ENCODE data around the gene GPR155. TPM values are rescaled to one million over a fixed set of nuclear protein-coding genes. Genes with fewer than 3 reads are reported as not detected.
"Not testable (repeated sequence)": the region's sequence is repeated elsewhere in the genome, so short reads cannot be mapped to it uniquely, and the experiment has no call there.

The GPR155 gene
- total and polyA plus RNA-seq, 2 donors: 7.3 to 17.3 TPM

DNA sequence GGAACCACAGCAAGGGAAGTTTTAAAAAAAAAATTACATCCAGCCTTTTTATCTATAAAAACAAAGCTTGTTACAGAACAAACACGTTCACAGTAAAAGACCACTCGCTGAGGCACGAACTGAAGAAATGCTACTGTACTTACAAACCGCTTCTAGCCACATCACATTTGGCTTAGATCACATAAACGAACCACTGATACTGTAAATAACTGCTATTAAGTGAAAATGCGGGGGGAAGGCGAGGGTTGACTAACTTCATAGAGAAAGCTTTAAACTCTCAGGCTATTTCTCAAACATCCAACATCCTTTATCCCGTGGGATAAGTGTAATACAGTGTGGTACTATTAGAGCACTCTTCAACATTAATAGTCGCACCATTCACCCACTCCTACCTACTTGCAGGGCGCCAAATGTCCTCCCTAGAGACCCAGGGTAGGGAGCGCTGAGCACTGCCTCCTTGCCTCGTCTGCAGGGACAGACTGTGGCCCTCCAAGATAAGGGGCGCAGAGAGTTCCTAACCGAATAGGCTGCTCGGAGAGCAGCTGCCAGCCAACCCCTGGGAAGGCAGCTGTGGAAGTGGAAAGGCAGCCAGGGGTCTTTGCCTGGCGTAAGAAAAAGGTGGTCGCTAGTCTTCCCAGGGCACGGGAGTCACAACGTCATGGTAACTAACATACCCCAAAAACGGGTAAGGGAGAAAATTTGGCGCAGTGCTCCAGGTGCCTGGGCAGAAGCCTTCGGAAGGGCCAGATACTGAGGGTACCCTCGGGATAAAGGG lies 854 bp downstream of the GPR155 start:
- no peak overlapping the region for H3K27ac ChIP-seq (ENCODE audit: low read depth)
- no peaks in the 10 kb centered on the region for H3K4me1 ChIP-seq (ENCODE audit: insufficient read depth)
- WGBS: 4% methylated on average over 23 of the region's 23 CpGs
- no peak for DNase-seq (ENCODE audit: extremely low spot score)
- H3K36me3 ChIP-seq (ENCODE audit: insufficient read depth): peaks cover 2% of the 10 kb centered on the region
- peak overlapping the region; percentile 76 for H3K4me3 ChIP-seq (ENCODE audit: low read depth, low read length)

DNA sequence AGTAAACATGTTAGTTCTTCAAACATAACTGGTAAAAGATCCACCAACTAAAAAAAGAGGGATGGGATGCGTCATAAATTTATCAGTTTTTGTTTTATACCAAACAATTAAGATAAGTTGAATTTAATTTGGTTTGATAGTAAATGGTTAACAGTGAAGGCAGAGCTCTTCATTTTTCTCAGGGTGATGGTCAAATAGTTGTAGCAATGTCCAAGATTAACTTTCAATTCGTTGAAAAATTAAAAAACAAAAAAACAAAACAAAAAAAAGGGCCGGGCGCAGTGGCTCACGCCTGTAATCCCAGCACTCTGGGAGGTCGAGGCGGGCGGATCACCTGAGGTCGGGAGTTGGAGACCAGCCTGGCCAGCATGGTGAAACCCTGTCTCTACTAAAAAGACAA lies 1.8 kb downstream of the GPR155 start:
- WGBS: 66% methylated on average over 9 of the region's 9 CpGs
- H3K36me3 ChIP-seq (ENCODE audit: insufficient read depth); H3K4me3 ChIP-seq (ENCODE audit: low read depth, low read length); H3K27ac ChIP-seq (ENCODE audit: low read depth); H3K4me1 ChIP-seq (ENCODE audit: insufficient read depth); DNase-seq (ENCODE audit: extremely low spot score): not testable (repeated sequence)

DNA sequence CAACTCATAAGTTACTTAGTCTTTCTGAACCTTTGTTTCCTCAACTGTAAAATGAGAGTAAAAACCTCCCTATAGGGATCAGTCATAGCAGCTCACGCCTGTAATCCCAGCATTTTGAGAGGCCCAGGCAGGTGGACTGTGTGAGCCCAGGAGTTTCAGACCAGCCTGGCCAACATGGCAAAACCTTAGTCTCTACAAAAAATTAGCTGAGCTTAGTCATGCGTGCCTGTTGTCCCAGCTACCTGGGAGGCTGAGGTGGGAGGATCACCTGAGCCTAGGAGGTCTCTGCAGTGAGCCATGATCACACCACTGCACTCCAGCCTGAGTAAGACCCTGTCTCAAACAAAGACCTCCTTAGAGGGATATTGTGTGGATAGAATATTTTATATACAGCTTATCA lies 2.3 kb downstream of the GPR155 start:
- peaks cover 2% of the 10 kb centered on the region for H3K36me3 ChIP-seq (ENCODE audit: insufficient read depth)
- H3K27ac ChIP-seq (ENCODE audit: low read depth): no peak overlapping the region
- H3K4me3 ChIP-seq (ENCODE audit: low read depth, low read length): no peak overlapping the region
- 76% methylated on average over 2 of the region's 2 CpGs for WGBS
- H3K4me1 ChIP-seq (ENCODE audit: insufficient read depth): no peaks in the 10 kb centered on the region
- no peak for DNase-seq (ENCODE audit: extremely low spot score)

DNA sequence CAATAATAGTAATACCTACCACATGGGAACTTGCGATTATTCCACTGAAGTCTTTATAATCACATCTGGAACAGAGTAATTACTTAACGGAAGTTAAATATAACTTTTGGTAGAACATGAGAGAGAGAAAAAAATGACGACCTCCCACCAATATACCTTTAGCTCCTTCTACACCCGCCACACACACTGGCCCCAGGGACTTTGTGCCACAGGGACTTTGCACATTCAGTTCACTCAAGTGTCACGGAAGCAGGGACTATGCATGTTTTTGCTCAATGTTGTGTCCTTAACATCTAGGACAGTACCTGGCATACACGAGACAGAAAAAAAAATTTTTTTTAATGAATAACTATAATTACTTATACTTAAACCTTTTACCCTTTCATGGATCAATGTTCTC lies 4.0 kb downstream of the GPR155 start:
- Histone ChIP-seq H3K27ac (ENCODE audit: low read depth) (no peak overlapping the region), H3K36me3 (ENCODE audit: insufficient read depth) (peaks cover 2% of the 10 kb centered on the region), H3K4me1 (ENCODE audit: insufficient read depth) (no peaks in the 10 kb centered on the region), H3K4me3 (ENCODE audit: low read depth, low read length) (no peak overlapping the region)
- no peak for DNase-seq (ENCODE audit: extremely low spot score)
- 97% methylated on average over 6 of the region's 6 CpGs for WGBS

DNA sequence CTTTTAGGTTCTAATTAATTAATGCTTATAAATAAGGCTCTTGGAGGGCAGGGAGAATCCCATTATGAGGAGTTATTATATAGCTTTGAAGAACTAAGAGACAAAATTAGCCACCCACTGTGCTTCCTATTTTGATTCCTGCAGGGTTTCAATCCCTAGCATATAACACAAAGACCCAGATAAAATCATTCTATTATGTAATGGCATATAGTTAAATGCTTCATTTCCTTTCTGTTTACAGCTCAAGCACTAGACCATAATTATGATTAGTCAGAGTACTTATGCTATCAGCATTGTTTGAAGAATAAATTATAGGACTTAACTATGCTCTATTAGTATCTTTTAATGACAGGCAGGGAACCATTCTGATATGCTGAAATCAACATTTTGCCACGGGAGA lies 9.1 kb downstream of the GPR155 start:
- Histone ChIP-seq H3K4me1 (ENCODE audit: insufficient read depth) (no peaks in the 10 kb centered on the region), H3K36me3 (ENCODE audit: insufficient read depth) (no peaks in the 10 kb centered on the region), H3K4me3 (ENCODE audit: low read depth, low read length) (no peak overlapping the region), H3K27ac (ENCODE audit: low read depth) (no peak overlapping the region)
- 86% methylated on average over 1 of the region's 1 CpG for WGBS
- DNase-seq (ENCODE audit: extremely low spot score): no peak

DNA sequence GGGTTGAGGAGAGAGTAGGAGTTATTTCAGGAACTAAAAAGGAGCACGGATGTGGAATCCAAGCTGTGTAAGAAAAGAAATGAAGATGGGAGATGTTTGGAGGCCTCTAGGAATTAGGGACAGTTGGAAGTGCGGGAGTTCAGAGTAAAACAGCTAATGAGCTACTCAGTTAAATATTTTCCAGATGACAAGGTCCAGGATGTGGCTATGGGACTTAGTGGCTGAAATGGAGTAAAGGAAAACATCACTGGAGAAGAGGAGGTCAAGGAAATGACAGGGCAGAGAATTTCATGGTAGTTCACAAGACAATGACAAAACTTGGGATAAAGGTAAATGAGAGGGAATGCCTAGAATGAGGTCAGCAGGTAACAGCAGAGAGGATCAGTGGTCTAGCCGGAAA lies 13.0 kb downstream of the GPR155 start:
- 74% methylated on average over 3 of the region's 3 CpGs for WGBS
- no peak overlapping the region for H3K27ac ChIP-seq (ENCODE audit: low read depth)
- H3K4me3 ChIP-seq (ENCODE audit: low read depth, low read length): no peak overlapping the region
- no peak for DNase-seq (ENCODE audit: extremely low spot score)
- no peaks in the 10 kb centered on the region for H3K36me3 ChIP-seq (ENCODE audit: insufficient read depth)
- H3K4me1 ChIP-seq (ENCODE audit: insufficient read depth): no peaks in the 10 kb centered on the region

DNA sequence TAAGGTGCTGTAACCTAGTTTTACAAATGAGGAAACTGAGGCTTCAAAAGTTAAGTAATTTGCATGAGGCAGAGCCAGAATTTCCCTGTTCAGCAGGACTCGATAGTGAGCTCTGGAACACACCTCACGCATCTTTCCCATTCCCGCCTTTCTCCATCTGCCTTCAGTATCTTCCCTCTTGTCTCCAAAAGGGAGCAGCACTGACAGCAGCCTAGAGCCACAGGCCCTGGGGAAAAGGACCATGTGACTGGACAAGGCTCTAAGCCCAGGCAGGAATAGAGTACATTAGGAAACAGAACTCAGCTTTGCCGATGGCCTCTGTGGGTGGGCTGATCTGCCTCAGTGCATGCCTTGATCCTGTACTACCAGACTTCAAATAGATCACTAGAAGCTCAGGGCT lies 21.5 kb downstream of the GPR155 start:
- DNase-seq (ENCODE audit: extremely low spot score): no peak
- Histone ChIP-seq H3K36me3 (ENCODE audit: insufficient read depth) (peaks cover 2% of the 10 kb centered on the region), H3K4me1 (ENCODE audit: insufficient read depth) (no peaks in the 10 kb centered on the region), H3K27ac (ENCODE audit: low read depth) (no peak overlapping the region), H3K4me3 (ENCODE audit: low read depth, low read length) (no peak overlapping the region)
- 77% methylated on average over 4 of the region's 4 CpGs for WGBS

DNA sequence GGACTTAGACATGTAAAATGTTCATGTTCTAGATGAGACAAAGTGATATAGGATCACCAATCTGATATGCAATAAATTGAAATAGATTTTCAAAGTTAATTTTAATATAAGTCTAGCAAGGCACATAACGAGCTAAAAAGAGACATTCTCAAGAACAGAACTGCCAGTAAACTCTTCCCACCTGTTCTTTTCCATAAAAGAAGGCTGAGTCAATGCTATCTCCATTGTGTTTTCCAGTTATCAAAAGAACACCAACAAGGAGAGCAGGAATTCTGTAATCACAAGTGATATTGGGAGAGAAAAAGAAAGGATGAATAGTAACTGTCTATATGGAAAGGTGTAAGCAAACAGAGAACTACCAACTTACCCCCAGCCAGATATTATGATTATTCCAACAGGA lies 25.6 kb downstream of the GPR155 start:
- Histone ChIP-seq H3K36me3 (ENCODE audit: insufficient read depth) (peaks cover 2% of the 10 kb centered on the region), H3K4me1 (ENCODE audit: insufficient read depth) (no peaks in the 10 kb centered on the region), H3K4me3 (ENCODE audit: low read depth, low read length) (no peak overlapping the region), H3K27ac (ENCODE audit: low read depth) (no peak overlapping the region)
- no peak for DNase-seq (ENCODE audit: extremely low spot score)
- 86% methylated on average over 1 of the region's 1 CpG for WGBS

DNA sequence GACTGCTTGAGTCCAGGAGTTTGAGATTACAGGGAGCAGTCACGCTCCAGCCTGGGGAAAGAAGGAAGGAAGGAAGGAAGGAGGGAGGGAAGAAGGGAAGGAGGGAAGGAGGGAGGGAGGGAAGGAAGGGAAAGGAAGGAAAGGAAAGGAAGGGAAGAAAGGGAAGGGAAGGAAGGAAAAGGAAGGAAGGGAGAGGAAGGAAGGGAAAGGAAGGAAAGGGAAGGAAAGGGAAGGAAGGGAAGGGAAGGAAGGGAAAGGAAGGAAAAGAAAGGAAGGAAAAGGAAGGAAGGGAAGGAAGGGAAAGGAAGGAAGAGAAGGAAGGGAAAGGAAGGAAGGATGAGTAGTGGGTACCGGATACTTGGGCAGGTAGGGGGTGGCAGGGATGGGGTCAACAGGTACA lies 32.3 kb downstream of the GPR155 start:
- Histone ChIP-seq H3K36me3 (ENCODE audit: insufficient read depth) (no peaks in the 10 kb centered on the region), H3K4me3 (ENCODE audit: low read depth, low read length) (no peak overlapping the region), H3K27ac (ENCODE audit: low read depth) (no peak overlapping the region), H3K4me1 (ENCODE audit: insufficient read depth) (no peaks in the 10 kb centered on the region)
- no peak for DNase-seq (ENCODE audit: extremely low spot score)
- 87% methylated on average over 2 of the region's 2 CpGs for WGBS

DNA sequence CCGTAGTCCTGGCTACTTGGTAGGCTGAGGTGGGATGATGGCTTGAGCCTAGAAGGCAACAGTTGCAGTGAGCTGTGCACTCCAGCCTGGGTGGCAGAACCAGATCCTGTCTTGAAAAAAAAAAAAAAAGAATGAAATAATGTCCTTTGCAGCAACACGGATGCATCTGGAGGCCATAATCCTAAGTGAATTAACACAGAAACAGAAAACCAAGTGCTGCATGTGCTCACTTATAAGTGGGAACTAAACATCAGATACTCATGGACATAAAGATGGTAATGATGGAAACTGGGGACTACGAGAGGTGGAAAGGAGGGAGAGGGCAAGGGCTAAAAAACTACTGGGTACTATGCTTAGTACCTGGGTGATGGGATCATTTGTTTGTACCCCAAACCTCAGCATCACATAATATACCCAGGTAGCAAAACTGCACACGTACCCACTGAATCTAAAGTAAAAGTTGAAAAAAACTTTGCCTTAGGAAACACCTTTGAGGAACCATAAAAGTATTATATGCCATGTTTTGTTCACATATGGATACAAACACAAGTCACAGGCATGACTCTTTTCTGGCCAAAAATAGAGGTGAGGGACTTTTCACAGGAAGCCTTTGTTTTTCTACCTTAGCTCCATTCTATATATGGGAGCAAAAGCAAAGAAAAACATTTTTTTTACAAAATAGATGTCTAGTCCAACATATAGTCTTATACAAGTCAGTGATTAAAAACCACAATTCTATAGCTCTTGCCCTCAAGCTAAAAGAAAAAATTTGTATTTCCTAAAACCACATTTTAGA lies 36.6 kb downstream of the GPR155 start:
- Histone ChIP-seq H3K36me3 (ENCODE audit: insufficient read depth) (no peaks in the 10 kb centered on the region), H3K27ac (ENCODE audit: low read depth) (no peak overlapping the region), H3K4me1 (ENCODE audit: insufficient read depth) (no peaks in the 10 kb centered on the region), H3K4me3 (ENCODE audit: low read depth, low read length) (no peak overlapping the region)
- 84% methylated on average over 4 of the region's 4 CpGs for WGBS
- no peak for DNase-seq (ENCODE audit: extremely low spot score)

DNA sequence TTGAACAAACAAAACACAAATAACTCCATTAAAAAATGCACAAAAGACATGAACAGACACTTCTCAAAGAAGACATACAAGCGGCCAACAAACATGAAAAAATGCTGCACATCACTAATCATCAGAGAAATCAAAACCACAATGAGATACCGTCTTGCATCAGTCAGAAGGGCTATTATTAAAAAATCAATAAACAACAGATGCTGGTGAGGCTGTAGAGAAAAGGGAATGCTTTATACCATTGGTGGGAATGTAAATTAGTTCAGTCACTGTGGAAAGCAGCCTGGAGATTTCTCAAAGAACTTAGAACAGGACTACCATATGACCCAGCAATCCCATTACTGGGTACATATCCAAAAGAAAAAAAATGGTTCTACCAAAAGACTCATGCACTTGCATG lies 37.8 kb downstream of the GPR155 start:
- H3K4me3 ChIP-seq (ENCODE audit: low read depth, low read length): no peak overlapping the region
- no peaks in the 10 kb centered on the region for H3K4me1 ChIP-seq (ENCODE audit: insufficient read depth)
- 97% methylated on average over 2 of the region's 2 CpGs for WGBS
- H3K27ac ChIP-seq (ENCODE audit: low read depth): no peak overlapping the region
- no peaks in the 10 kb centered on the region for H3K36me3 ChIP-seq (ENCODE audit: insufficient read depth)
- DNase-seq (ENCODE audit: extremely low spot score): no peak

DNA sequence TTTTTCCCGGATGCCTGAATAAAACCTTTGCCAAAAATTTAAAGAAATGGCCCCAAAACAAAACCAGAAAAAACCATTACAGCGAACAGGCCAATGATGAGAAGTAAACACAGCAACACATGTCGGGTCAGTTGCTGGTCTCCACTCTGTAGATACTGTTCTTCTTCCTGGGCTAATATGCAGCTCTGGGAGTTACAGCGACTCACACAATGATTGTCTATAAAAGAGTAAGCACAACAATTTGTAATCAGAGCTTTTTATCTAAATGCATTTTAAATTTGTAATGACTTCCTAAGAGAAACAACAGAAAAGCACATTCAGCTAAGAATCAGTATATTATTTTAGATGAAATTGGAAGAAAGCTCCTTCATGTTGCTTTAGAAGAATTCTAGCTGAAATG lies 40.3 kb downstream of the GPR155 start:
- Histone ChIP-seq H3K4me3 (ENCODE audit: low read depth, low read length) (no peak overlapping the region), H3K27ac (ENCODE audit: low read depth) (no peak overlapping the region), H3K4me1 (ENCODE audit: insufficient read depth) (no peaks in the 10 kb centered on the region), H3K36me3 (ENCODE audit: insufficient read depth) (no peaks in the 10 kb centered on the region)
- WGBS: 86% methylated on average over 4 of the region's 4 CpGs
- peak; percentile 7 for DNase-seq (ENCODE audit: extremely low spot score)

DNA sequence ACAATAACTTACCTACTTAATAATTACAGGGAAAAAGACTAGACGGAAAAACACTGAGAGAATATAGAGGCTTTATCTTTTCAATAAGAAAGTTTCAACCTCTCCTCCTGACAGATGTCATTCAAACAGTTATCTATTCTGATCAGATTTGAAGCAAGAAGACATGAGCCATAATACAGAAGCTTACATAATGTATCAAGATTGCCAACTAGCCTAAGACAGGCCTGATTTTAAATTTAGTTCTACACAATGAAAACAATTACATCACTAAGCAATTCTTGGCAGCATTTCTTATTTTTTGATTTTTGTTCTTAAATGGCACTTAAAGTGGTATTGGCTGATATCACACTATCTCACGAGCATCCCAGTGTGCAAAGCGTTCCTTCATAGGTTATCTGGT lies 41.6 kb downstream of the GPR155 start:
- Histone ChIP-seq H3K4me3 (ENCODE audit: low read depth, low read length) (no peak overlapping the region), H3K4me1 (ENCODE audit: insufficient read depth) (no peaks in the 10 kb centered on the region), H3K27ac (ENCODE audit: low read depth) (no peak overlapping the region), H3K36me3 (ENCODE audit: insufficient read depth) (no peaks in the 10 kb centered on the region)
- no peak for DNase-seq (ENCODE audit: extremely low spot score)
- 71% methylated on average over 3 of the region's 3 CpGs for WGBS

DNA sequence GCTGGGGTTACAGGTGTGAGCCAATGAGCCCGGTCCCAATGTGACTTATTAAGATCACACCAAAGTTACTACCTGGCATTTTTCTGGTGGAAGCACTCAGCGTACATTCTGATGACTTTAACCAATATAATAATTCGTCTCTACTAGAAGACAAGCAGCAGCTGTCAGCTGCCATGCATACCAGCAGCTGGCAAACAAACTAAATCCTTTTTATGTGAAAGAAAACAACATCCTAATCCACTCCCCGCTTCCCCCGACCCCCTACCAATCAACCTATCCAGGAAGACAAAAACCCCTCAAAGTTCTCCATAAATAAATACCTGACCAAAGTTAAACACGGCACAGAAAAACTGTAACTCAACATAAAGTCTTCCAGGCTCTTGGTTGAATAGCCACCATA lies 42.1 kb downstream of the GPR155 start:
- H3K4me3 ChIP-seq (ENCODE audit: low read depth, low read length): no peak overlapping the region

More for the DNA sequence above, 42.1 kb downstream of the GPR155 start:
- no peaks in the 10 kb centered on the region for H3K36me3 ChIP-seq (ENCODE audit: insufficient read depth)
- H3K27ac ChIP-seq (ENCODE audit: low read depth): no peak overlapping the region
- no peak for DNase-seq (ENCODE audit: extremely low spot score)
- H3K4me1 ChIP-seq (ENCODE audit: insufficient read depth): no peaks in the 10 kb centered on the region
- WGBS: 62% methylated on average over 6 of the region's 6 CpGs
